Measurements from ENCODE around the gene CALHM2.

DNA sequence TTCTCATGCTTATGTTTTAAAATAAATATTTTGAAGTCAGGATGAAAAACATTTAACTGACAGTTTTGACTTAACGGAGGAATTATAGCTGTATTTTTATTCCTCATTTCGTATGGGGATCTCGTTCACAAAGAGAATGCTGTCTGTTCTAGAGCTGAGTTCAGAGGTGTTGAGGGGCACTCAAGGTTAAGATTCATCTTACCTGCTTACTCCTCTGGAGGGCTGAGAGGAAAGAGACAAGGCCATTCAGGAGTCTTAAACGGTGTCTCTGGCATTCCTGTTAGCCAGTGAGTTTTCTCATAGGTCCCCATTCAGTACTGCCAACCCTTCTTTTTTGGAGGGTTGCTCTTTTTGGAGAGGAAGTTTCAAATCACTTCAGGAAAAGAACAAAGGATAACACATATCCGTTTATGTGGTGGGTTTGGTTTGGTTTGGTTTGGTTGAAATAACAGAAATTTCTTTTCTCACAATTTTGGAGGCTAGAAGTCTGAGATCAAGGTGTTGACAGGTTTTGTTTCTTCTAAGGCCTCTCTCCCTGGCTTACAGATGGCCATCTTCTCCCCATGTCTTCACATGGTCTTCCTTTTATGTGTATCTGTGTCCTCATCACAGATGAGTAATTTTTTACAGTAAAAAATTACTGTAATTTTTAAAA, 23.1 kb downstream of the CALHM2 start:
- TF ChIP-seq, protein P1, sequence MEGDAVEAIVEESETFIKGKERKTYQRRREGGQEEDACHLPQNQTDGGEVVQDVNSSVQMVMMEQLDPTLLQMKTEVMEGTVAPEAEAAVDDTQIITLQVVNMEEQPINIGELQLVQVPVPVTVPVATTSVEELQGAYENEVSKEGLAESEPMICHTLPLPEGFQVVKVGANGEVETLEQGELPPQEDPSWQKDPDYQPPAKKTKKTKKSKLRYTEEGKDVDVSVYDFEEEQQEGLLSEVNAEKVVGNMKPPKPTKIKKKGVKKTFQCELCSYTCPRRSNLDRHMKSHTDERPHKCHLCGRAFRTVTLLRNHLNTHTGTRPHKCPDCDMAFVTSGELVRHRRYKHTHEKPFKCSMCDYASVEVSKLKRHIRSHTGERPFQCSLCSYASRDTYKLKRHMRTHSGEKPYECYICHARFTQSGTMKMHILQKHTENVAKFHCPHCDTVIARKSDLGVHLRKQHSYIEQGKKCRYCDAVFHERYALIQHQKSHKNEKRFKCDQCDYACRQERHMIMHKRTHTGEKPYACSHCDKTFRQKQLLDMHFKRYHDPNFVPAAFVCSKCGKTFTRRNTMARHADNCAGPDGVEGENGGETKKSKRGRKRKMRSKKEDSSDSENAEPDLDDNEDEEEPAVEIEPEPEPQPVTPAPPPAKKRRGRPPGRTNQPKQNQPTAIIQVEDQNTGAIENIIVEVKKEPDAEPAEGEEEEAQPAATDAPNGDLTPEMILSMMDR (IDR thresholded peaks at IDR 0.05), result no peak
- no peak for TF ChIP-seq POLR2A (IDR thresholded peaks at IDR 0.05)

Measured in vagina (tissue), 2 donors.